Head of caudate nucleus (tissue), 42 donors: ENCODE measurements around the gene FANCC.

ENCODE experiments used
- DNase-seq, 42 donors: peaks; one replicate each; pipeline versions ENCODE4 v3.0.0 to v3.0.0-alpha.2; 2020 to 2021; ENCODE audit warnings: mixed read lengths in 7 of 42
- intact Hi-C: fragments of 100-400 bp; cut with DNase I; formaldehyde crosslinking; loops from one replicate; pipeline ENCODE4 v1.15.0; 2022

FANCC gene

DNA sequence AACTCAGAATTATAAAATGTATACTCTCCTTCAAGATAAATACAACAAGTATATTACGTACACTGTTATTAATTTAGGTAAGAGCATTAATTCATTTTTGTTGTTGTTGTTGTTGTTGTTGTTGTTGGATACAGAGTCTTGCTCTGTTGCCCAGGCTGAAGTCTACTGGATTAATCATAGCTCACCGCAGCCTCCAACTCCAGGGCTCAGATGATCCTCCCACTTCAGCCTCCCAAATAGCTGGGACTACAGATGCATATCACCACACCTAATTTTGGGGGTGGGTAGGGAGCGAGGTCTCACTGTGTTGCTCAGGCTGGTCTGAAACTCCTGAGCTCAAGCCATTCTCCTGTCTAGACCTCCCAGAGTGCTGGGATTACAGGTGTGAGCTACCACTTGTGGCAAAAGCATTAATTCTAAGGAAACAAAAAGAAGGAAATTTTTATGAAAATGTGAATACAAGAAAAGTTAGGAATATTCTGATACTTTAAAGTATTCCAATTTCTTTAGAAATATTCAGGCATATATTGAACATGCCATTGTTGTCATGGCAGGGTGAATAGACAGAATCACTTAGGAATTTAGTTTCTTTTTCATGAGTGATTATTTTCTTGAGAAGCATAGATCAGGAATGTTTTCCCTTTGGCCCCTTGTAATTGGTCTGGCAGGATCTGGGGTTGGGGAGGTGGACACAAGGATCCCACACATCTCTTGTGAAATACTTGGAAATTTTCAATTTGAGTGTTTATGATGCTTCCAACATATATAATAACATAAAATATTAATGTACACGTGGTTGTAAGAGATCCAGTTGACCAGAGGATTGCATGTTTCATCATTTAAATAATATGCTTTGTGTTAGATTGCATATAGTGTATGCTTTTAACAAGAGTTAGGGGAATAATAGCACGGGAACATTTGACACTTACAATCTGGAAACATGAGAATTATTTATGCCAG is 263.6 kb downstream of the FANCC start:
- DNase-seq = peak in 1 of 42 donors; percentile 28
- intact Hi-C loops = no loop called here

DNA sequence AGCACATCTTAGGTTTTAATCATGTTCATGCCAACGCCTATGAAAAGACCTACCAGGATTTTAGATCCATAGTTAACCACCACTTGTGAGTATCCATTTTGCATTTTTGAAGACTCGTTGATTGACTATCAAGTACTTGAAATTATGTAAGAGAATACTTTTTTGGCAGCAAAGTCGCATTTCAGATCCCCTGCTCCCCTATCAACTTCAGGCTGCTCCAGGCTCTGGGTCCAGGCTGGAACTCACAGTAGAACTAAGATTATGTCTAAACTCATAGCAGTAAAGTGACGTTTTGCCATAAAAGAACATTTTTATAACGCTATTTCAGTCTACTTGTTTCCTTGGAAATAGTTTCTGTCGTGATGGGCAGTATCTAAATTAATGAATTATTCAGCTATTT is 267.7 kb downstream of the FANCC start:
- peak in 1 of 42 donors; percentile 44 for DNase-seq
- intact Hi-C loops = no loop called here
